Measurements from ENCODE around the gene FHOD1.

FHOD1 gene

GRCh38 chr16:67209565-67209964, 37.7 kb downstream of the FHOD1 start:
- no peak for DNase-seq (ENCODE audit: low spot score)

GRCh38 chr16:67208154-67208896, 39.0 kb downstream of the FHOD1 start:
- DNase-seq (ENCODE audit: low spot score) = no peak

- no peak for DNase-seq (ENCODE audit: low spot score)
These were observed 39.8 kb downstream of the FHOD1 start for GRCh38 chr16:67207249-67208091.

GRCh38 chr16:67206838-67207248, 40.4 kb downstream of the FHOD1 start:
- no peak for DNase-seq (ENCODE audit: low spot score)

GRCh38 chr16:67206129-67206837, 41.0 kb downstream of the FHOD1 start:
- DNase-seq (ENCODE audit: low spot score) = no peak

- DNase-seq (ENCODE audit: low spot score) = no peak
These were observed 43.2 kb downstream of the FHOD1 start for GRCh38 chr16:67204076-67204475.

GRCh38 chr16:67202956-67203493, 44.3 kb downstream of the FHOD1 start:
- DNase-seq (ENCODE audit: low spot score) = no peak

GRCh38 chr16:67202426-67202825, 44.9 kb downstream of the FHOD1 start:
- DNase-seq (ENCODE audit: low spot score) = no peak

- DNase-seq (ENCODE audit: low spot score) = no peak
These were observed 45.6 kb downstream of the FHOD1 start for GRCh38 chr16:67201411-67202345.

- DNase-seq (ENCODE audit: low spot score) = no peak
These were observed 46.8 kb downstream of the FHOD1 start for GRCh38 chr16:67200491-67200890.

GRCh38 chr16:67199808-67200198, 47.5 kb downstream of the FHOD1 start:
- DNase-seq (ENCODE audit: low spot score) = no peak

GRCh38 chr16:67199011-67199807, 48.1 kb downstream of the FHOD1 start, which contains the start of gene ELMO3:
Gene ELMO3 (plus strand): TSS chr16:67199131. CDS start chr16:67199327, 196 bp downstream.
- no peak for DNase-seq (ENCODE audit: low spot score)

- no peak for DNase-seq (ENCODE audit: low spot score)
These were observed 49.0 kb downstream of the FHOD1 start for GRCh38 chr16:67198238-67198734.

- DNase-seq (ENCODE audit: low spot score) = no peak
These were observed 49.6 kb downstream of the FHOD1 start for GRCh38 chr16:67197704-67198103.

GRCh38 chr16:67196881-67197280, 50.4 kb downstream of the FHOD1 start:
- no peak for DNase-seq (ENCODE audit: low spot score)

- DNase-seq (ENCODE audit: low spot score) = no peak
These were observed 51.6 kb downstream of the FHOD1 start for GRCh38 chr16:67195676-67196075.

- no peak for DNase-seq (ENCODE audit: low spot score)
These were observed 53.0 kb downstream of the FHOD1 start for GRCh38 chr16:67194260-67194659.

- DNase-seq (ENCODE audit: low spot score) = no peak
These were observed 53.7 kb downstream of the FHOD1 start for GRCh38 chr16:67193536-67193935.

- DNase-seq (ENCODE audit: low spot score) = no peak
These were observed 54.4 kb downstream of the FHOD1 start for GRCh38 chr16:67192781-67193361.
